Cardiac fibroblast (primary cell): ENCODE measurements around the gene IFT22.

Experiments
- DNase-seq, 2 donors: peaks; one replicate each; pipeline versions ENCODE4 v3.0.0 to v3.0.0-alpha.2; 2010; ENCODE audit warnings: low read depth in 2 of 2
- H3K4me3 ChIP-seq, 2 donors: replicated peaks in 1 of 2; 1 replicate in 1 of 2; 2 replicates in 1 of 2; pipeline ENCODE4 v1.5.1; 2011; ENCODE audit warnings: low read depth in 2 of 2, low read length in 2 of 2, mild to moderate bottlenecking in 2 of 2, moderate library complexity in 1 of 2
- CTCF ChIP-seq: IDR thresholded peaks from one replicate; pipeline ENCODE4 v1.5.1; 2011; ENCODE audit warnings: low read depth, mild to moderate bottlenecking, low read length, inconsistent platforms

The IFT22 gene

GRCh38 chr7:101315336-101315735 lies 6.3 kb downstream of the IFT22 start:
- DNase-seq = peak; percentile 69 to 75
- peak; percentile 71 for TF ChIP-seq CTCF
- H3K4me3 ChIP-seq = no peak overlapping the region

- no peak for TF ChIP-seq CTCF
- DNase-seq = peak; percentile 41 to 46
Observed at GRCh38 chr7:101308245-101309085, 13.1 kb downstream of the IFT22 start.

GRCh38 chr7:101306307-101306706 lies 15.3 kb downstream of the IFT22 start:
- no peak for DNase-seq
- no peak for TF ChIP-seq CTCF
- H3K4me3 ChIP-seq = no peak overlapping the region

More at GRCh38 chr7:101308245-101309085, 13.1 kb downstream of the IFT22 start:
- H3K4me3 ChIP-seq = peak overlapping the region; percentile 45 to 48

GRCh38 chr7:101303102-101303701 lies 18.4 kb downstream of the IFT22 start:
- H3K4me3 ChIP-seq = peak overlapping the region; percentile 5 to 10
- TF ChIP-seq CTCF = no peak
- no peak for DNase-seq

- no peak for TF ChIP-seq CTCF
- no peak for DNase-seq
- peak overlapping the region; percentile 5 to 10 for H3K4me3 ChIP-seq
Observed at GRCh38 chr7:101302641-101303101, 18.9 kb downstream of the IFT22 start.

GRCh38 chr7:101300465-101301376 lies 20.9 kb downstream of the IFT22 start:
- no peak overlapping the region for H3K4me3 ChIP-seq

More at GRCh38 chr7:101300465-101301376, 20.9 kb downstream of the IFT22 start:
- no peak for TF ChIP-seq CTCF
- no peak for DNase-seq
